ENCODE results near the gene HSPB1.

The HSPB1 gene

GRCh38 chr7:76343931-76344321, 41.5 kb downstream of the HSPB1 start:
- H3K4me3 ChIP-seq (ENCODE audit: low read depth, low read length): no peak overlapping the region
- no peak for DNase-seq (ENCODE audit: low read depth, low spot score)
- TF ChIP-seq, protein P1, sequence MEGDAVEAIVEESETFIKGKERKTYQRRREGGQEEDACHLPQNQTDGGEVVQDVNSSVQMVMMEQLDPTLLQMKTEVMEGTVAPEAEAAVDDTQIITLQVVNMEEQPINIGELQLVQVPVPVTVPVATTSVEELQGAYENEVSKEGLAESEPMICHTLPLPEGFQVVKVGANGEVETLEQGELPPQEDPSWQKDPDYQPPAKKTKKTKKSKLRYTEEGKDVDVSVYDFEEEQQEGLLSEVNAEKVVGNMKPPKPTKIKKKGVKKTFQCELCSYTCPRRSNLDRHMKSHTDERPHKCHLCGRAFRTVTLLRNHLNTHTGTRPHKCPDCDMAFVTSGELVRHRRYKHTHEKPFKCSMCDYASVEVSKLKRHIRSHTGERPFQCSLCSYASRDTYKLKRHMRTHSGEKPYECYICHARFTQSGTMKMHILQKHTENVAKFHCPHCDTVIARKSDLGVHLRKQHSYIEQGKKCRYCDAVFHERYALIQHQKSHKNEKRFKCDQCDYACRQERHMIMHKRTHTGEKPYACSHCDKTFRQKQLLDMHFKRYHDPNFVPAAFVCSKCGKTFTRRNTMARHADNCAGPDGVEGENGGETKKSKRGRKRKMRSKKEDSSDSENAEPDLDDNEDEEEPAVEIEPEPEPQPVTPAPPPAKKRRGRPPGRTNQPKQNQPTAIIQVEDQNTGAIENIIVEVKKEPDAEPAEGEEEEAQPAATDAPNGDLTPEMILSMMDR (IDR thresholded peaks at IDR 0.05; ENCODE audit: low read depth, low read length): no peak
- in situ Hi-C loops (cut with HindIII; ENCODE audit: low sequenced_read_pairs): no loop called here

DNA sequence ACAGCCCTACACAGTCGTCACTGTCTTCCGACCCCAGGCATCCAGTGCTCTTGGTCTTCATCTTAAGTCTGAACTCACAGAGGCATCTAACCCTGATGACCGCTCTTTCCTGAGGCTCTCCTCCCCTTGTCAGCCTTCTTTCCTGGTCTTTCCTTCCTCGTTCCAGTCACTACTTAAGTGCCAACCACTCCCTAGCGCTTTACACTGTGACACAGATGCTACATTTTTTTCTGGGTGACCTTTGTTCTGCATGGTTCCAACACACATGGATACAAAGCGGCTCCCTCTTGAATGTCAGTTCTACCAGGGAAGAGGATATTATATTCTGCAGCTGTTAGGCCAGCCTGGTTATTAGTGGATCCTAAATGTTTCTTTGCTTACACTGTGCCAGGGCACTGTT, 43.6 kb downstream of the HSPB1 start:
- in situ Hi-C loops (cut with HindIII; ENCODE audit: low sequenced_read_pairs): no loop called here
- no peak overlapping the region for H3K4me3 ChIP-seq (ENCODE audit: low read depth, low read length)
- TF ChIP-seq, protein P1 (IDR thresholded peaks at IDR 0.05; ENCODE audit: low read depth, low read length): no peak
- DNase-seq (ENCODE audit: low read depth, low spot score): no peak

DNA sequence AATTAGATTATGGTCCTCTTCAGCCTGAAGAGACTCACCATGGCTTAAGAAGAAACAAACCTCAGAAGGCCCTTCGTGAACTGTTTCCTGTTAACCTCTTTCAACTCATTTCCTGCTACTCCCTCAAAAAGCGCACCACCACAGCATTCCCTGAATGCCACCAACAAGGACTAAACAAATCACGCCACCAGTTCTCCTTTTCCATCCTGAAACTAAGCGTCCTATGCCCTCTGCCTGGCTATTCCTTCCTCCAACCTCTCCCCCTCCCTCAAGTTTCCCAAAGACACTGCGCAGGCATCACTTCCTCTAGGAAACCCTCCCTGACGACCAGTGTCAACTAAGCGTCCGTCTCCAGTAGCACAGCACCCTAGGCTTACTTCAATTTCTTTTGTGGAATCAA, 44.3 kb downstream of the HSPB1 start:
- TF ChIP-seq, protein P1 (IDR thresholded peaks at IDR 0.05; ENCODE audit: low read depth, low read length): no peak
- DNase-seq (ENCODE audit: low read depth, low spot score): no peak
- in situ Hi-C loops (cut with HindIII; ENCODE audit: low sequenced_read_pairs): no loop called here
- H3K4me3 ChIP-seq (ENCODE audit: low read depth, low read length): no peak overlapping the region

- no peak for DNase-seq (ENCODE audit: low read depth, low spot score)
- in situ Hi-C loops (cut with HindIII; ENCODE audit: low sequenced_read_pairs): no loop called here
- H3K4me3 ChIP-seq (ENCODE audit: low read depth, low read length): no peak overlapping the region
- TF ChIP-seq, protein P1 (IDR thresholded peaks at IDR 0.05; ENCODE audit: low read depth, low read length): no peak
These were observed 45.2 kb downstream of the HSPB1 start for GRCh38 chr7:76347710-76348109.

DNA sequence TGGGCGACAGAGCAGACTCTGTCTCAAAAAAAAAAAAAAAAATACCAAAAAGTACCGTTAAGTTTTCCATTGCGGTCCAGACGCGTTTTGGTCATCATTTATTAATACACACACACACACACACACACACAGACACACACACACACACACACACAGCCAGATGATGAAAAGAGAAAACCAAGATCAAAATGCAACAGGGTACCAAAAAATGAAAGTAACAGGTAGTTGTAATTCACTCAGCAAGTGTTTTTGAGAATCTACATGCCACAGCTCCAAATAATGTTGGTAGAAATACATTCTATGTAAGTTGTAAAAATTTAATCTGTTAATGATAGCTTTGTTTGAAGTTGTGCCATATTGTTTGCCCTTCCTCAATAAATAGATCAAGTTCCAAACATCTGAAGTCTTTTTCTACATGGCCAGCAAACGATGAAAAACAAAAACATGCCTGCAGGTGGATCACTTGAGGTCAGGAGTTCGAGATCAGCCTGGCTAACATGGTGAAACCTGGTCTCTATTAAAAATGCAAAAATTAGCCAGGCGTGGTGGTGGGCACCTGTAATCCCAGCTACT, 46.9 kb downstream of the HSPB1 start:
- TF ChIP-seq, protein P1 (IDR thresholded peaks at IDR 0.05; ENCODE audit: low read depth, low read length): no peak
- no peak overlapping the region for H3K4me3 ChIP-seq (ENCODE audit: low read depth, low read length)
- no peak for DNase-seq (ENCODE audit: low read depth, low spot score)
- in situ Hi-C loops (cut with HindIII; ENCODE audit: low sequenced_read_pairs): no loop called here

DNA sequence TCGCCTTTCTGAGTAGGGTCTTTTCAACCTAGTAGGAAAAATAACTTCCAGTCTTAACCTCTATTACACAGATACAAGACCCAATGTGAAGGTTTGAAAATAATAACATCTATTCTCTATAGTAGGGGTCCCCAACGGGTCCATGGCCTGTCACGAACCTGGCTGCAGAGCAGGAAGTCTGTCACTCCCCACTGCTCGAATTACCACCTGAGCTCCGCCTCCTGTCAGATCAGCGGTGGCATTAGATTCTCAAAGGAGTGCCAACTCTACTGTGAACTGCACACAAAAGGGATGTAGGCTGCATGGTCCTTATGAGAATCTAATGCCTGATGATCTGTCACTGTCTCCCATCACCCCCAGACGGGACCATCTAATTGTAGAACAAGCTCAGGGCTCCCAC, 48.9 kb downstream of the HSPB1 start:
- no peak for DNase-seq (ENCODE audit: low read depth, low spot score)
- in situ Hi-C loops (cut with HindIII; ENCODE audit: low sequenced_read_pairs): no loop called here
- no peak overlapping the region for H3K4me3 ChIP-seq (ENCODE audit: low read depth, low read length)
- TF ChIP-seq, protein P1 (IDR thresholded peaks at IDR 0.05; ENCODE audit: low read depth, low read length): no peak

- no peak overlapping the region for H3K4me3 ChIP-seq (ENCODE audit: low read depth, low read length)
- TF ChIP-seq, protein P1 (IDR thresholded peaks at IDR 0.05; ENCODE audit: low read depth, low read length): no peak
- no peak for DNase-seq (ENCODE audit: low read depth, low spot score)
- in situ Hi-C loops (cut with HindIII; ENCODE audit: low sequenced_read_pairs): no loop called here
These were observed 49.7 kb downstream of the HSPB1 start for GRCh38 chr7:76352193-76352592.

Measured in astrocyte of the spinal cord (primary cell).